Glutamatergic neuron (in vitro differentiated cells): ENCODE results near the gene RPTOR. TPM values are rescaled to one million over a fixed set of nuclear protein-coding genes. Genes with fewer than 3 reads are reported as not detected.

Experiments used
- DNase-seq: peaks from one replicate; pipeline ENCODE4 v3.0.0; 2022
- H3K27ac Mint-ChIP-seq: one replicate; pipeline ENCODE4 v1.8.0; 2020; ENCODE audit warnings: mild to moderate bottlenecking, mixed read lengths, inconsistent platforms; ENCODE audit not compliant: unreplicated experiment
- H3K27me3 Mint-ChIP-seq: one replicate; pipeline ENCODE4 v1.8.0; 2020; ENCODE audit warnings: mild to moderate bottlenecking, moderate library complexity, mixed read lengths, inconsistent platforms; ENCODE audit not compliant: unreplicated experiment
- H3K36me3 Mint-ChIP-seq: one replicate; pipeline ENCODE4 v1.8.0; 2020; ENCODE audit warnings: mild to moderate bottlenecking, mixed read lengths, inconsistent platforms; ENCODE audit not compliant: unreplicated experiment
- H3K4me1 Mint-ChIP-seq: one replicate; pipeline ENCODE4 v1.8.0; 2020; ENCODE audit warnings: mild to moderate bottlenecking, low read depth, mixed read lengths, inconsistent platforms; ENCODE audit not compliant: unreplicated experiment
- H3K4me3 Mint-ChIP-seq: one replicate; pipeline ENCODE4 v1.8.0; 2020; ENCODE audit warnings: mild to moderate bottlenecking, mixed read lengths, inconsistent platforms; ENCODE audit not compliant: unreplicated experiment
- H3K9me3 Mint-ChIP-seq: one replicate; pipeline ENCODE4 v1.8.0; 2020; ENCODE audit warnings: mild to moderate bottlenecking, moderate library complexity, mixed read lengths, inconsistent platforms; ENCODE audit not compliant: unreplicated experiment
- CTCF ChIP-seq: fragments of 200-600 bp; sonication (generic); IDR thresholded peaks from one replicate; pipeline ENCODE4 v1.5.0; 2021; ENCODE audit not compliant: partially characterized antibody, unreplicated experiment
- total RNA-seq: library from RNA; stranded (reverse); fragmentation: NEBNext Ultra II Directional; extraction: Animal tissue kit (Norgen Biotek cat#: 25700); gene quantifications from one replicate; pipeline ENCODE4 v1.2.1, GENCODE V29; 2021; ENCODE audit not compliant: unreplicated experiment

RPTOR gene
- total RNA-seq, 1 donor from 2014 or later = 39.8 TPM

GRCh38 chr17:80937462-80938381 lies 393.1 kb downstream of the RPTOR start:
- no peak overlapping the region for H3K4me3 Mint-ChIP-seq

GRCh38 chr17:80938556-80938955 lies 393.9 kb downstream of the RPTOR start:
- no peaks in the 10 kb centered on the region for H3K36me3 Mint-ChIP-seq
- H3K27ac Mint-ChIP-seq = no peak overlapping the region
- peaks cover 2% of the 10 kb centered on the region for H3K27me3 Mint-ChIP-seq
- peaks cover 1% of the 10 kb centered on the region for H3K9me3 Mint-ChIP-seq
- no peak for TF ChIP-seq CTCF
- H3K4me3 Mint-ChIP-seq = no peak overlapping the region
- no peak for DNase-seq
- peaks cover 2% of the 10 kb centered on the region for H3K4me1 Mint-ChIP-seq

More at GRCh38 chr17:80937462-80938381, 393.1 kb downstream of the RPTOR start:
- Mint-ChIP-seq H3K9me3 (no peaks in the 10 kb centered on the region), H3K27ac (no peak overlapping the region), H3K27me3 (peaks cover 2% of the 10 kb centered on the region), H3K36me3 (no peaks in the 10 kb centered on the region), H3K4me1 (peaks cover 2% of the 10 kb centered on the region)
- DNase-seq = no peak
- no peak for TF ChIP-seq CTCF

- DNase-seq = no peak
- H3K4me1 Mint-ChIP-seq = peaks cover 6% of the 10 kb centered on the region
- H3K27me3 Mint-ChIP-seq = peaks cover 4% of the 10 kb centered on the region
- peaks cover 1% of the 10 kb centered on the region for H3K9me3 Mint-ChIP-seq
- no peak overlapping the region for H3K27ac Mint-ChIP-seq
- no peak for TF ChIP-seq CTCF
- H3K4me3 Mint-ChIP-seq = no peak overlapping the region
- H3K36me3 Mint-ChIP-seq = peaks cover 5% of the 10 kb centered on the region
Observed at GRCh38 chr17:80939151-80940145, 394.8 kb downstream of the RPTOR start.

- Mint-ChIP-seq H3K27ac (no peak overlapping the region), H3K36me3 (peaks cover 6% of the 10 kb centered on the region), H3K9me3 (peaks cover 1% of the 10 kb centered on the region), H3K4me1 (peaks cover 7% of the 10 kb centered on the region), H3K27me3 (peaks cover 6% of the 10 kb centered on the region), H3K4me3 (no peak overlapping the region)
- TF ChIP-seq CTCF = no peak
- DNase-seq = no peak
Observed at GRCh38 chr17:80940171-80941123, 395.8 kb downstream of the RPTOR start.
